Heart left ventricle (tissue), 16 donors: ENCODE data around the gene IRF1. TPM values are rescaled to one million over a fixed set of nuclear protein-coding genes. Genes with fewer than 3 reads are reported as not detected.
A peak's percentile ranks its signal among the peaks of the same experiment; 100 is the strongest.

Experiments
- ATAC-seq, 4 donors: fragments of 200-7000 bp; cut with Tn5 transposase; one replicate each; pipeline ENCODE4 v1.9.1; 2020 to 2022; ENCODE audit warnings: moderate library complexity in 4 of 4, mild to moderate bottlenecking in 3 of 4, moderate number of reproducible peaks in 1 of 4
- DNase-seq, 5 donors: peaks; one replicate each; pipeline ENCODE4 v3.0.0-alpha.2; 2020
- H3K27ac ChIP-seq, 12 donors: fragments of 200-600 bp; sonication (generic) in 4 of 12; one replicate each; pipeline versions ENCODE4 v1.5.0 to v1.8.0; 2016 to 2022; ENCODE audit warnings: mild to moderate bottlenecking in 2 of 12
- H3K27me3 ChIP-seq, 9 donors: fragments of 200-600 bp; sonication (generic) in 2 of 9; one replicate each; pipeline versions ENCODE4 v1.5.1 to v1.8.0; 2016 to 2022; ENCODE audit warnings: mild to moderate bottlenecking in 3 of 9
- H3K36me3 ChIP-seq, 9 donors: fragments of 200-600 bp; sonication (generic) in 2 of 9; one replicate each; pipeline versions ENCODE4 v1.5.0 to v1.8.0; 2018 to 2022; ENCODE audit warnings: mild to moderate bottlenecking in 2 of 9
- H3K4me1 ChIP-seq, 12 donors: fragments of 200-600 bp; sonication (generic) in 4 of 12; one replicate each; pipeline versions ENCODE4 v1.5.0 to v1.8.0; 2016 to 2022; ENCODE audit warnings: mild to moderate bottlenecking in 3 of 12
- H3K4me3 ChIP-seq, 12 donors: fragments of 200-600 bp; sonication (generic) in 4 of 12; one replicate each; pipeline versions ENCODE4 v1.5.0 to v1.8.0; 2017 to 2022; ENCODE audit warnings: mild to moderate bottlenecking in 9 of 12, moderate library complexity in 4 of 12
- H3K9me3 ChIP-seq, 12 donors: fragments of 200-600 bp; sonication (generic) in 4 of 12; one replicate each; pipeline versions ENCODE4 v1.5.0 to v1.8.0; 2016 to 2022; ENCODE audit warnings: mild to moderate bottlenecking in 1 of 12
- CTCF ChIP-seq, 12 donors: fragments of 200-600 bp; sonication (generic) in 4 of 12; IDR thresholded peaks; one replicate each; pipeline versions ENCODE4 v1.5.0 to v1.8.0; 2018 to 2022; ENCODE audit warnings: antibody characterized with exemption in 12 of 12, mild to moderate bottlenecking in 5 of 12
- POLR2A ChIP-seq, 2 donors: fragments of 450-650 bp; IDR thresholded peaks; one replicate each; pipeline ENCODE4 v1.6.1; 2017; ENCODE audit warnings: antibody characterized with exemption in 2 of 2, mild to moderate bottlenecking in 2 of 2, moderate library complexity in 2 of 2
- WGBS, 4 donors: extraction: QIAGEN DNeasy Blood & Tissue Kit in 2 of 4; methylation state at CpG; one replicate each; pipeline versions ENCODE4 v1.1.5 to v1.1.7; 2013 to 2018; 5-methylcytosine and 5-hydroxymethylcytosine counted together
- intact Hi-C, 10 donors: fragments of 100-400 bp; cut with DNase I; formaldehyde crosslinking; loops; one replicate each; pipeline versions ENCODE4 v1.11.1 to v1.14.2; 2022
- polyA plus RNA-seq, 2 donors: library from polyadenylated mRNA; stranded (reverse); fragments of 200-250 nt; gene quantifications; one replicate each; pipeline ENCODE4 v1.2.3, GENCODE V29; 2013
- total RNA-seq, 9 donors: library from RNA; depleted of rRNA in 2 of 9; stranded (reverse); fragments of >200 nt in 2 of 9; fragmentation: NEBNext Ultra II Directional in 3 of 9; extraction: Animal tissue kit (Norgen Biotek cat#: 25700) in 3 of 9; gene quantifications; one replicate each; pipeline versions ENCODE4 v1.1.0 to v1.2.4, GENCODE V29; 2016 to 2023
- donor health status: ischemic (EF 13 %, LVEDD 7.1; RV severe dilation, severe dysfunction).
- donor health status: healthy with polysubstance abuse.
- donor health status: DM: no; HTN: yes; CAD: no.
- donor health status: DM: no; HTN: no; CAD: no.
- donor health status: ischemic (EF 25% LVEDD 6.9; RV normal size, moderate dysfunction).
- donor health status: ischemic (EF 25% LVEDD 5.7; RV mildly dilated, moderate dysfunction).
- donor health status: healthy.
- donor health status: DM: yes; HTN: yes; CAD: no.
- donor health status: ischemic (EF 35%, LVEDD 5.7; RV mildly dilated, moderate dysfunction).
- donor health status: nonischemic (EF 11% LVEDD 7.7; RV severe dilation, severe dysfunction).
- donor health status: DM: yes; HTN: yes; CAD: no.
- donor health status: PGD.
- donor health status: ischemic (EF 29% LVEDD 5.4; RV normal size, mild dysfunction).
- donor health status: nonischemic (EF 23%, LVEDD 6.1; RV moderate dilation, normal function).

The IRF1 gene
- total and polyA plus RNA-seq, 11 donors = 7.5 to 190 (median 18.4) TPM

- no peaks in the 10 kb centered on the region for H3K9me3 ChIP-seq
- ATAC-seq (peak in 3 of 4 donors; percentile 10 to 42 (median 19)), DNase-seq (peak; percentile 57 to 77 (median 69))
Observed at GRCh38 chr5:132500931-132501628, 10.5 kb upstream of the IRF1 start.

GRCh38 chr5:132500244-132500930 is 9.8 kb upstream of the IRF1 start:
- TF ChIP-seq POLR2A (IDR thresholded peaks at IDR 0.05) (no peak), CTCF (IDR thresholded peaks at IDR 0.05) (no peak)

More at GRCh38 chr5:132500931-132501628, 10.5 kb upstream of the IRF1 start:
- no peak for TF ChIP-seq POLR2A (IDR thresholded peaks at IDR 0.05)
- peak; percentile 70 to 93 (median 83) for TF ChIP-seq CTCF (IDR thresholded peaks at IDR 0.05)
- 54 to 87% (median 59%) methylated on average over 4 to 6 of the region's 6 CpGs for WGBS, 4 donors
- intact Hi-C loops = loop anchor here in 9 of 10 donors (1.0 to 10.0 kb wide), 5 partner anchors 114 to 229 kb away; no protein-coding TSS in a partner anchor
- Histone ChIP-seq H3K27me3 (no peaks in the 10 kb centered on the region), H3K4me1 (peaks cover 0 to 65% (median 29%) of the 10 kb centered on the region in 12 donors), H3K27ac (peak overlapping the region in 11 of 12 donors; percentile 8 to 96 (median 42)), H3K4me3 (no peak overlapping the region), H3K36me3 (no peaks in the 10 kb centered on the region)

GRCh38 chr5:132499440-132500243 is 9.1 kb upstream of the IRF1 start:
- 55 to 68% (median 63%) methylated on average over 9 of the region's 9 CpGs for WGBS, 4 donors
- H3K4me1 ChIP-seq = peaks cover 4 to 70% (median 37%) of the 10 kb centered on the region in 12 donors

More at GRCh38 chr5:132500244-132500930, 9.8 kb upstream of the IRF1 start:
- intact Hi-C loops = loop anchor here in 5 of 10 donors (2.0 to 10.0 kb wide), 3 partner anchors 114 to 228 kb away; no protein-coding TSS in a partner anchor
- H3K4me1 ChIP-seq = peaks cover under 1 to 63% (median 30%) of the 10 kb centered on the region in 12 donors
- no peaks in the 10 kb centered on the region for H3K36me3 ChIP-seq
- H3K27me3 ChIP-seq = no peaks in the 10 kb centered on the region
- no peaks in the 10 kb centered on the region for H3K9me3 ChIP-seq
- H3K4me3 ChIP-seq = no peak overlapping the region
- DNase-seq (no peak), ATAC-seq (no peak)
- WGBS, 4 donors = 91 to 97% (median 93%) methylated on average over 5 to 6 of the region's 6 CpGs
- H3K27ac ChIP-seq = peak overlapping the region in 11 of 12 donors; percentile 8 to 96 (median 42)

More at GRCh38 chr5:132499440-132500243, 9.1 kb upstream of the IRF1 start:
- no peaks in the 10 kb centered on the region for H3K9me3 ChIP-seq
- TF ChIP-seq POLR2A (IDR thresholded peaks at IDR 0.05) (no peak), CTCF (IDR thresholded peaks at IDR 0.05) (no peak)
- H3K27ac ChIP-seq = peak overlapping the region in 5 of 12 donors; percentile 22 to 96 (median 36)
- intact Hi-C loops = loop anchor here in 8 of 10 donors (2.0 to 10.0 kb wide), 9 partner anchors 58 to 275 kb away; partner anchors contain the start of genes SLC22A4 (in 3 of the 8), P4HA2 (in 1 of the 8) and RAD50 (in 1 of the 8)
- H3K4me3 ChIP-seq = no peak overlapping the region
- DNase-seq (peak in 1 of 5 donors; percentile 16), ATAC-seq (no peak)
- no peaks in the 10 kb centered on the region for H3K36me3 ChIP-seq
- H3K27me3 ChIP-seq = no peaks in the 10 kb centered on the region
